Activated CD4-positive, CD25-positive, alpha-beta regulatory T cell treated with anti-CD3 and anti-CD28 coated beads, Interleukin-2, amount 50 U/mL, for 24 hours (primary cell): Measurements from ENCODE around the gene ERCC2.

Experiments
- ATAC-seq, 2 donors: fragments of 150-1000 bp; cut with Tn5 transposase; one replicate each; pipeline ENCODE4 v1.10.0; 2021; ENCODE audit warnings: mild to moderate bottlenecking in 1 of 2, moderate library complexity in 1 of 2

Gene ERCC2

DNA sequence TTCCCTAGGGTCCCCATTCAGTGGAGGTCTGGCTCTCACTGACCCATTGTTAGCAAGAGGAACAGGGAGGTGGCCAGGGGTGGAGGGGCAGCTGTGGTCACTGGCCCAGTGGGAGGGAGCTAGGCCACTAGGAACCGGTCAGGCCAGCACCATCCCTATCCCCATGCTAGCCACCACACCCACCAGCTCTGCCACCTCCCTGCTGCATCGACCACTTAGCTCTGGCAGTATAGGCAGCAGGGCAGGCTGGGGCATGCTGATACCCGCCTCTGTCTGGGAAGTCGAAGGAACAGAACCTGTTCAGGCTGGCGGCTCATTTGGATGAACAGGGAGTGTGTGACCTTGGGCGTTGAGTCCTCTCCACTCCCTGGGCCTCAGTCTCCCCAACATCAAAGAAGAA is 29.8 kb upstream of the ERCC2 start:
- ATAC-seq = no peak

DNA sequence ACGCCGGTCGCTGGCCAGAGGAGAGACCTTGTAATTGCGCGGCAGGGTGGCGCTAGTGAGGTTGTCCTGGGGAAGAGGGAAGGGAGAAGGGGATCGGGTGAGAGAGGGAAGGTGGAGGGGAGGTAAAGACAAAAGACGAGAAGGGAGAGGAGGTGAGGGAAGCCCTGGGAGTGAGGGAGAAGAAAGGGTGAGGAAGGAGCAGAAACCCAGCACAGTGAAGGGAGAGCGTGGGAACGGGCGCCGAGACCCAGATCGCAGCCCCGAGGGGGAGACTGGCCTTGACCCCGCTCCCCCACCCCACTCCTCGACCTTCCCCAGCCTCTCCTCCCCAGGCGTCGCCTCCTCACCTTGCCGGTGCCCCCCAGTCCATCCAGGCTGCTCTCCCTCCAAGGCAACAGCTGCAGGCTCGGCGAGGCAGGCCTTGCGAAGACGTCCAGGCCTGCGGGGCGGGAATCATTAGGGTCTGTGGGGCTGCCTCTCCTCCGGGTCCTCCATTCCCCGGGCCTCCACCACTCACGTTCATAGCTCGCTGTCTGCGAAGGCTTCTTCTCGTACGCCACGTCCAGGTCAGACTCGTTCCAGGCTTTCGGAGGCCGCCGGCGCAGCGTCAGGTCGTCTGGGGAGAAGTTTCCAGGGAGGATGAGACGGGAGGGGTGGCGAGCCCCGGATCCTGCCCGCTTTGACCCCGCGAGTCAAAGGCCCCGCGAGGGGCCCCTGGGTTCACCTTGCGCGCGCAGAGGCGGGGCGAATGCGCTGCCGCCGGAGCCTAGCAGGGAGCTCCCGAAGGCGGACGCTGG is 25.6 kb upstream of the ERCC2 start:
- ATAC-seq = peak in 1 of 2 donors; percentile 24

DNA sequence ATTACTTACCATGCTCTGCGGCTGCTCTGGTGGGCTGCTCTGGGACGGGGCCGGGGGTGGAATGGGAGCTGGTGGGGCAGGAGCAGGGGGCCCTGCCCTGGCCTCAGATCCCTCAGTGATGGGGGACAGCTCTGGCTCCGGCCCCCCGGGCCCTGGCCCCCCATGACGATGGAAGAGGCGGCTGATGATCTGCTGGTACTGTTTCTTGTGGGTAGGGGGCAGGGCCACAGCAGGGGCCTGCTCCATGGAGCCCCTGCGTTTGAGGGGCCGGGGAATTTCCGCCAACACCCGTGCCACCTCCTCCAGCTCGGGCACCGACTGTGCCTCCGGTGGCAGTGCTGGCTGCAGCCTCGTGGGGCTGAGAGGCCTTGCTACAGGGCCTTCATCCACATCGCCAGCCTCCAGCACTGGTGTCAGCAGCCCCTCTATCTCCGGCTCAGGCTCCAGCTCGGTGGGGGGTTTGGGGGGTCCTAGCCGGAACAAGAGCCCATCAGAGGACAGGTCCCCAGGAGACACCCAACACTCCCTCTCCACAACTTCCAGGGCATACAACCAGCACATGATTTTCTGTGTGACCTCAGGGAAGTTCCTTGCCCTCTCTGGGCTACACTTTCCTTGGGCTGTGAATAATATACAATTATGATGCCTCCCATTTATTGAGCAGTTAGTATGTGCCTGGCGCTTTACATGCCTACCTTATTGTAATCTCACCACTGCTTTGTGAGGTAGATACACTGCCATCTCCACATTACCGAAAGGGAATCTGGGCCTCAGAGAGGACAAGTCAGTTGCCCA is 21.7 kb upstream of the ERCC2 start:
- ATAC-seq = no peak

DNA sequence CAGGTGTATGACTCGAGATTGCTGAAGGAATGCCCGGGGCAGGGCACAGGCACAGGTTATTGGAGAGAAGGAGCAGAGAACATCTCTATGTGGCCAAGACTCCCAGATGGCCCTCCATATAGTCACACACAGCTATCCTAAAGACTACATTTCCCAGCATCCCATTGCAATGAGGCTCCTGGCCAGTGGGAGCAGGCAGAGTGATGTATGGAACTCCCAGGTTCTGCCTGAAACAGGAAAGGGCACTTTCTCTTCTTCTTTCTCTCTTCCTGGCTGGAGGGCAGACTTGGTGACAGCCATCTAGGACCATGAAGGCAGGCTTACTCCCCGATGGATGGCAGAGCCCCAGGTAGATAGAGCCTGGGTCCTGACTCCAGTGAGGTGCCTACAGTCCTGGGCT is 21.0 kb upstream of the ERCC2 start:
- no peak for ATAC-seq

DNA sequence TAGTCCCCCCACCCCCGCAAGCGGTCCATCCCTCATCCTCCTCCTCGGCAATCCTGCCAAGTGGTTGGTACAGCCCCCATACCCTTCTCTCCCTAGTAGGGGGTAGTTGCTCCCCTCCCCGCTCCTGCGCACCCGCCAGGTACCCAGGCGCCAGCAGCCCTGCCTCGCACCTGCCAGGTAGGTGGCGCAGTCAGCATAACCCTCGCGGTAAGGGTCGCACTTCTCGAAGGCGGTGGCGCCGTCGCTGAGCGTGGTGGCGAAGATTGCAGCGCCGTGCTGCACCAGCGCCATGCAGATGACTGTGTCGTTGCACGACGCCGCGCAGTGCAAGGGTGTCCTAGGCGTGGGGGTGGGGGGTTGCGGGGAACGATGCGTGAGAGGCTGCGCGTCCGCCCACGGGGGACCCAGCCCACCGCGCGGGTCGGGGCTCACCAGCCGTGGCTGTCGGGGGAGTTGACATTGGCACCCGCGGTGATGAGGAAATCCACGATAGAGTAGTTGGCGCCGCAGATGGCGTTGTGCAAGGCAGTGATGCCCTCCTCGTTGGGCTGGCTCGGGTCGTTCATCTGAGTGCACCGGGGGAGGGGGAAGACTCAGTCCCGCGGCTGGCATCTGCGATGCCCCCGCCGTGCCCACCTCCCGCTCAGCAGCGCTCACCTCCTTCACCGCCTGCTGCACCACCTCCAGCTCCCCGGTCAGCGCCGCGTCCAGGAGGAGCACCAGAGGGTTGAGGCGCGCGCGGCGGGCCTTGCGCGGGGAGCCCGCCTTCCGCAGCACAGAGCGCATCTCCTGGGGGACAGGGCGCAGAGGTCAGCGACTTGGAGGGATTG is 15.2 kb upstream of the ERCC2 start:
- peak in 1 of 2 donors; percentile 25 for ATAC-seq

DNA sequence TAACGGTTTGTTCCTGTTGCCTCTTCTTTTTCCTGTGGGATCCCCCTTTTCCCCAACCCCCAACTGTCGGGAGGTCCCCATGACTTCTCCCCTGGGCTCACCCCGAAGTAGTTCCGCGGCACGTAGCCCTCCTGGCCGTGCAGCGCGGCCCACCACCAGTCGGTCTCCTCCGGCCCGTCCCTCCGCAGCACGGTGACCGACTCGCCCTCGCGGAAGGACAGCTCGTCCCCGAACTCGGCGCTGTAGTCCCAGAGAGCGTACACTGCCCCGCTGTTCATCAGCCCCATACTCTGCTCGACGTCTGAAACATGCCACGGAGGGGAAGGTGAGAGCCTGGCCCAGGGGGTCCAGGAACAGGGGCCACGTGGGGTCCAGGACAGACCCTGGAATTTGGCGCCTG is 12.1 kb upstream of the ERCC2 start:
- ATAC-seq = no peak

DNA sequence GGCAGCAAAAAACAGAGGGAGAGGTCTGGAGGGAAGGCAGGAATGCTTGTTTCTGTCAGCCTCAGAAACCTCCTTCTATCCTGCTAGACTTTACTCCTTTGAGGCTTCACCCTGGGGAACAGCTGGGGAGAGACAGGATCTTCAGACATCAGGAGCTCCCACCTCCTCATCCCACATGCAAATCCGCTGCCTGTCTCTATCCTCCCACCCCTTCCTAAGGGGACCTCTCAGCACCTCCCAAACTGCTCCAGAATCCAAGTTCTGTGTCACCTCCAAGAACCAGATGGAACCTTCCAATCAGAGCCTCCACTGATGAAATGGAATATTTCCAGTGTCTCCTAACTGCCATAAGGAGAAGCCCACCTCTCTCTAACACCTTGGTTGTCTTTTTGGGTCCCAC is 9.7 kb upstream of the ERCC2 start:
- ATAC-seq = no peak

DNA sequence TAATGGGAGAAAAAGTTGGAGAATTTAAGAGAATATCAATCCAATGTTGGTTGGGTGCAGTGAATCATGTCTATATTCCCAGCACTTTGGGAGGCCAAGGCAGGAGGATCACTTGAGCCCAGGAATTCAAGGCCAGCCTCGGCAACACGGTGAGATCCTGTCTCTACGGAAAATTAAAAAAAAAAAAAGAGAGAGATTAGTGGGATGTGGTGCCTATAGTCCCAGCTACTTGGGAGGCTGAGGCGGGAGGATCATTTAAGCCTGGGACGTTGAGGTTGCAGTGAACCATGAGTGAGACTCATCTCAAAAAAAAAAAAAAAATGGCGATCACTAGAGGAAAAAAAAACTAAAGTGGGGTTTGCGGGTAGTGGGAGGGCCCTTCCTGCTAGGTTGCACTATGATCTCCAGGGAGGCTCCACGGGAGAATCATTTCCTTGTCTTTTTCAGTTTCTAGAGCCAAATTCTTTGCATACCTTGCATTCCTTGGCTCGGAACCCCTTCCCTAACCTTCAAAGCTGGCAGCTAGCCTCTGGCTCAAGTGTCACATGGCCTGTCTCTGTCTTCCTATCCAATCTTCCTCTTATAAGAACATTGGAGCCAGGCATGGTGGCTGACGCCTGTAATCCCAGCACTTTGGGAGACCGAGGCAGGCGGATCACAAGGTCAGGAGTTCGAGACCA is 5.8 kb upstream of the ERCC2 start:
- ATAC-seq = no peak

DNA sequence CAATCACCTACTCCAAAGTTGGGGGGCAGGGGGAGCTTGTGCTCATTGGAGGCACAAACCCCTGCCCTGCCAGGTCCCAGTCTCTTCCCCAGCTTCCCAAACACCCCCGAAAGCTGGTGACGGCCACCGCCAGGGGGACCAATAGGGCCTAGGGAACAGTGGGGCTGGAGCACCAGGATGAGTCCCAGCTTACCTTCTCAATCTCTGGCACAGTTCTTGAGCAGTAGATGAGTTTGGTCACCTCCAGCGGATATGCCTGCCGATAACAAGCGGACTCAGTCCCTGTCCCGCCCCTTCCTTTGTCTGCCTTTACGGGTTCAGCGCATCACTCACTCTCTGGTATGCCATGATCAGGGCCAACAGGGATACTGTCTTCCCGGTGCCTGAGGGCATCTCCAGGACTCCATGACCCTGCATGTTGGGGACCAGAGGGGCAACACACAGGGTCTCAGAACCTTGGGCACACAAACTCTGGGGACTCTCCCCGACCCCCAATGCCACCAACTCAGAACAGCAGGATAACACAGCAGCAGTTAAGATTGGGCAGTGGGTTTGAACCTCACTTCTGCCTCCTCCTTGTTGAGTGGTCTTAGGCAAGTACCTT is 1.5 kb downstream of the ERCC2 start:
- no peak for ATAC-seq

DNA sequence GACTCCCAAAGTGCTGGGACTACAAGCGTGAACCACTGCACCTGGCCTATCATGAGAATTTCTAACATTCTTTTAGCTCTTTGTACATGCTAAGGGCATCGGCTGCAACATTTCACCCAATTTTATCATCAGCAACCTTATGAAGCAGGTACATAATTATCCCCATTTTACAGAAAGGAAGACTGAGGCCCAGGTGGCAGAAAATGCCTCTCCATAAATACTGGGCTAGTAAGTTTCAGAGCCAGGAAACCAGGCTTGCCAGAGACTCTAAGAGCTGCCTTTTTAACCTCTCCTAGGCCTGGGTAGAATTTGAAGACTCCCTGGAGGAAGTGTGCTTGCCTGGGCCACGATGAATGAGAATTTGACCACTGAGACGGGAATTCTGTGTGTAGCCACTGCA is 2.2 kb downstream of the ERCC2 start:
- ATAC-seq = no peak

DNA sequence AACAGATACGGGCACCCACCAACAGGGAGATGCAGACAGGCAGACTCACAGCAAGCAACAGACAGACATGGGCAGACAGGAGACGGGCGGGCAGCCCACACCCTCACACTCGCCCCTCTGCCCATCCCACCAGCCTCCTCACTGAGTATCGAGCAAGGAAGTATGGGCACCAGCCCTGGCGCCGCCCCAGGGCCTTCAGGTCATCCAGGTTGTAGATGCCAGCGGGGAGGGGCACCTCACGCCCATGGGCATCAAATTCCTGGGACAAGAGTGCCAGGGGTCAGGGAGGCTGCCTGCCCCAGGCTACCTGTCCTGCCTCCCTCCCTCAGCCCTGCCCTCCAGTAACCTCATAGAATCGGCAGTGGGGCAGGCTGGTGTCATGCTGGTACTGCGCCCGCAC is 5.7 kb downstream of the ERCC2 start:
- ATAC-seq = no peak

DNA sequence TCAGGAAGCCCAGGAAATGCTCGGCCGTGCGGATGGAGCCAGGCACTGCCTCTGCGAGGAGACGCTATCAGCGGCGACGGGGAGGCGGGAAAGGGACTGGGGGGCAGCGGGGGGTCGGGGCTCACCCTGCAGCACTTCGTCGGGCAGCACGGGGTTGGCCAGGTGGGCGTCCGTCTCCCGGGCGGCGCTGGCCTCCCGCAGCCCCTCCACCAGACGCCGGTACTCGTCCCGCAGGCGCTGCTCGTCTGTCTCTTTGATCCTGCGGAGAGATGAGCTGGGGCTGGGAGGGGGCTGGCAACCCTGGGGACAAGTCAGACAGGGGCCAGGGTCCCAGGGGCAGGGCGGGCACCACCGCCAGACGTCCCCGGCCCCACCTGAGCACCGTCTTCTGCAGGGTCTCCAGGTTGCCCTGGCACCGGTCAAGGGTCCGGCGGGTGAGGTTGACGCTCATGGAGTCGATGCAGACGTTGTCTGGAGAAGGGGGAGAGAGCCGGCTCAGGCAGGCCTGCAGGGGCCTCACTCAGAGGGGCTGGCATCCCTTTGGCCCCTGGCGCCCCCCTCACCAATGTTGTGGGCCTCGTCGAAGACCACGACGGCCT is 6.4 kb downstream of the ERCC2 start:
- no peak for ATAC-seq

DNA sequence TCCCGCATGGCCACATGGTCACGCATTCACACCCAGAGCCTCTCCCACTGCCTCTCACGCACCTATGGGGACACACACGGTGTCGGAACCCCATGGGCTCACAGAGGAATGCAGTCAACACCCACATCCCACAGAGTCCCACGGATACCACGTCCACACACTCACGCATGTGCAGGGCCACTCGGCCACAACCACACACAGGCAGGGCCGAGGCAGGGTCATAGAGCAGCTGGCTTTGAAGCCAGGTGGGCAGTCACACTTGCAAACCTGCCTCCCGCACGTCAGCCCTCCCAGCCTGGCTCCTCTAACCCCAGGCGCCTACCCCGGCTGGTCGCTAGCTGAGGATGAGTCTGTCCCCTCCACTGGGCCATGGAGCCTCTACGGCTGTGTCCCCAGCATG is 8.1 kb downstream of the ERCC2 start:
- no peak for ATAC-seq

DNA sequence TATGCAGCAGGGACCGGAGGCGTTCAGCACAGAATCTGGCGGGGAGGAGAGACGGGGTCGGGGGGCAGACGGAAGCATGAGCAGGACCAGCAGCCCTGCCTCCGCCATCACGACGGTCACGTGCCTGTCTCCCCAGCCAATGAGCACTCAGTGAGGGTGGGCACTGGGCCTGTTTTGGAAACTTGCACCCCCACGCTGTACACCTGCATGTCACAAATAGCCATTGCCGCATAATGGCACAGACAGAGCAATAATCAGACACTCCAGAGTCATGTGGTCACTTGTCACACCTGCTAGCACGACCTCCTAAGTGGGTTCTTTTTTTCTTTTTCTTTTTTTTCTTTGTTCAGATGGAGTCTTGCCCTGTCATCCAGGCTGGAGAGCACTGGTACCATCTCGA is 8.8 kb downstream of the ERCC2 start:
- ATAC-seq = no peak

DNA sequence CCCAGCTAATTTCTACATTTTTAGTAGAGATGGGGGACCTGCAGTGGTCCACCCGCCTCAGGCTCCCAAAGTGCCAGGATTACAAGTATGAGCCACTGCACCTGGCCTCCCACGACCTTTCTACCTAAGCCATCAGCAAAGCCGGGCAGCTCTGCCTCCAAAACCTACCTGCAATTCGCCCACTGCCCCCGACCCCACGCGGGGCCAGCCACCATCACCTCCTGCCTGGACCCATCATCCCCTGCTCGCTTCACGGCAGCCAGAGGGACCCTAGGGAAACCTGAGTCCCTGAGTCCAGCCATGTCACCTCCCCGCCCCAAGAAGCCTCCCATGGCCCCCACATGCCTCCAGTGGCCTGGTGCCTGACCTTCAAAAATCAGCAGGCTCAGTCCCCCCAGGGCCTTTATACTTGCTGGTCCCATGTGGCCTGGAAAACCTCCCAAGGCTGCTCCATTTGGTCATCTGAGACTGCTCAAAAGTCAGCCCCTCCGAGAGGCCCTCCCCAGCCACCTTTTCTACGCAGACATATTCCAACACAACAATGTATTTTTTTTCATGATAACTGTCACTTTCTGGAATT is 12.1 kb downstream of the ERCC2 start:
- ATAC-seq = no peak

DNA sequence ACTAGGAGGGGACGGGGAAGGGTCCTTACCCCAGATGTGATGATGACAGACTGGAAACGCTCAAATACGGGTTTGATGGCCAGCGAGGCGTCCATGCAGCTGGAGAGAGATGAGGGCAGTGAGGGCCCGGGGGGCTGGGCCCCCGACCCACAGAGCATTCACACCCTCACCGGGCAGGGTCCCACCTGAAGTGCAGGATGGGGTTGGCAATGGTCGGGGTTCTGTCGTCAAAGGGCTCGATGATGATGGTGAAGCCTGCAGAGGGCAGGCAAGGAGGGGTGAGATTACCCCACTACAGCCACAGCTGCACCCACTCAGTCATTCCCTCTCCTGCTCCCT is 13.0 kb downstream of the ERCC2 start:
- ATAC-seq = no peak

DNA sequence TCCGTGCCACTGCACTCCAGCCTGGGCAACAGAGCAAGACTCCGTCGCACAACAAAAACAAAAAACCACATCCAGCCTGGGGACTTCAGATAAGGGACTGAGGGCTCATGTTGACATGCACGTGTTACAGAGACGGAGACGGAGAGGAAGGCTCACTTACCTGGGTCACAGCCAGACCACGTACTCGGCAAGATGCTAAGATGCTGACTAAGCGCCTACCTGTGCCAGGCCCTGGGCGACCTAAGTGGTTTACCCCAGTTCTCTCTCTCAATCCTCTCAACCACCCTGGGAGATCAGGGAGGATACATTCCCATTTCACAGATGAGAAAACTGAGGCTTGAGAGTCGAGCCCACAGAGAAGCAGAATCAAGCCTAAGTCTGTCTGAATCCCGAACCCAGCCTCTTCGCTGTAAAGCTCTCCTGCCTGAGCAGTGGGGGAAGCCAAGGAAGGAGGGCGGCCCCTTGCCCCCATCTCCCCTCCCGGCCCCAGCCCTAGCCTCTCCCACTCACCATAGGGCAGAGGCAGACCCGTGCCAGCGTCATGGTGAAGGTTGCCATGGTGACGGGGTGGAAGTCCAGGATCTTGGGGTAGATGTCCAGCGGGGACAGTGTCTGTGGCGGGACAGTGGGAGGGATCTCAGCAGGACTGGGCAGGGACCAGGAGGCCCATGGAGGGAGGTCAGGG is 13.5 kb downstream of the ERCC2 start:
- ATAC-seq = no peak

DNA sequence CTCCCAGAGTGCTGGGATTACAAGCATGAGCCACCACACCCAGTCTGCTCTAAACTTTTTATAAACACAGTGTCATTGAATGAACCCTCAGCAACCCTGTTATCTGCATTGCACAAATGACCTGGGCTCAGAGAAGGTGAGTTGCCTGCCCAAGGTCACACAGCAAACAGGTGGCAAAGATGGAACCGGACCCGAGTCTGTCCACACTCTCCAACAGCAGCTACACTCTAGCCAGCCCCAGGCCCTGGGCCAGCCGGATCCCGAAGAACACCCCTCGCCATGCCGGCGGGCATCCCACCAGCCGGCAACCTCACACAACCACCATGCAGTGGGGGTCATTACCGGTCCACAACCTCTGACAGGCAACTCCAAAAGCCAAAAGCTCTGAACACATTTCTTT is 14.5 kb downstream of the ERCC2 start:
- no peak for ATAC-seq

DNA sequence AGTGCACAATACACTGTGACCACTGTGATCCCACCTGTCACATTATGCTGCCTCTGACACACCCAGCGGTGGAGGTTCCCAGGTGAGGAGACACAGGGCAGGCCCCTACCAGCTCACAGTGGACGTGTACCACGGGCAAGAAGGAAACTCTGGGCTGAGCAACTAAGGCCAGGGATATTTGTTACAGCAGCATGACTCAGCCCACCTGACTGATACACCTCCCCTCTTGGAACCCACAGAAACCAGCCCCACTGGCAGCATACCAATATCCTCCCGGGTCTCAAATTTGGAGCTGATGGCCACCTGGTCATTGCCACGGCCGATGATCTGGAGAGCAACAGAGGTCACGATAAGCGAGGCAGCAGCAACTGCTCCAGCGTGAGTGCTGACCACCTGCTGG is 15.0 kb downstream of the ERCC2 start:
- ATAC-seq = no peak

DNA sequence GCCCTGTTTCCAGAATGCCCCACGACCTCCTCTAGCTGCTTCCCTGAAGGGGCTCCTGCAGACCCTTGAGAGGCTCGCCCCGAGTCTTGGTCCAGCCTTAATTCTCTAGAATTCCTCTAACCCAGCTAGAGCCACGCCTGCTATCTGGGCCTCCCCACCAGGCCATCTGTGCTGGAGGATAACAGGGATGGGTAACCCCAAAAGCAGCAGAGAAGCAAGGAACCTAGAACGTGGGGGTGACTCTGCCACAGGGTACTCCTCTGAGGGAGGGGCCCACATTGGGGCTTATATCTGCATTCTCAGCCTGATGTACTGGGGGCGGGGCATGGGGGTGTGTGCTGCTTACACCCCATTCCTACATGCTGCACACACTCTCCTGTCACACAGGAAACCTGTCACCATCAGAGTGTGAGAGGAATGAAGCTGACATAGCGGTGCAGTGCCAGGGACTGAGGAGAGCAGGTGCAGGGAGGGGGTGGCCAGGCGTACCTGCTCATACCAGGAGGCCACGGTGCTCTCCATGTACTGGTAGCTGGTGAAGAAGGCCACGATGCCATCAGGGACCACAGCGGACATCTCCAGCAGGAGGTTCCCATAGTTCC is 16.0 kb downstream of the ERCC2 start:
- no peak for ATAC-seq
